ENCODE results near the gene SCYL3. TPM values are rescaled to one million over a fixed set of nuclear protein-coding genes. Genes with fewer than 3 reads are reported as not detected.
A peak's percentile ranks its signal among the peaks of the same experiment; 100 is the strongest.
"Not testable (repeated sequence)": the region's sequence is repeated elsewhere in the genome, so short reads cannot be mapped to it uniquely, and the experiment has no call there.

SCYL3 gene, protein sequence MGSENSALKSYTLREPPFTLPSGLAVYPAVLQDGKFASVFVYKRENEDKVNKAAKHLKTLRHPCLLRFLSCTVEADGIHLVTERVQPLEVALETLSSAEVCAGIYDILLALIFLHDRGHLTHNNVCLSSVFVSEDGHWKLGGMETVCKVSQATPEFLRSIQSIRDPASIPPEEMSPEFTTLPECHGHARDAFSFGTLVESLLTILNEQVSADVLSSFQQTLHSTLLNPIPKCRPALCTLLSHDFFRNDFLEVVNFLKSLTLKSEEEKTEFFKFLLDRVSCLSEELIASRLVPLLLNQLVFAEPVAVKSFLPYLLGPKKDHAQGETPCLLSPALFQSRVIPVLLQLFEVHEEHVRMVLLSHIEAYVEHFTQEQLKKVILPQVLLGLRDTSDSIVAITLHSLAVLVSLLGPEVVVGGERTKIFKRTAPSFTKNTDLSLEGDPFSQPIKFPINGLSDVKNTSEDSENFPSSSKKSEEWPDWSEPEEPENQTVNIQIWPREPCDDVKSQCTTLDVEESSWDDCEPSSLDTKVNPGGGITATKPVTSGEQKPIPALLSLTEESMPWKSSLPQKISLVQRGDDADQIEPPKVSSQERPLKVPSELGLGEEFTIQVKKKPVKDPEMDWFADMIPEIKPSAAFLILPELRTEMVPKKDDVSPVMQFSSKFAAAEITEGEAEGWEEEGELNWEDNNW
- total RNA-seq, result 5.1 and 8.0 TPM in 2 replicates

DNA sequence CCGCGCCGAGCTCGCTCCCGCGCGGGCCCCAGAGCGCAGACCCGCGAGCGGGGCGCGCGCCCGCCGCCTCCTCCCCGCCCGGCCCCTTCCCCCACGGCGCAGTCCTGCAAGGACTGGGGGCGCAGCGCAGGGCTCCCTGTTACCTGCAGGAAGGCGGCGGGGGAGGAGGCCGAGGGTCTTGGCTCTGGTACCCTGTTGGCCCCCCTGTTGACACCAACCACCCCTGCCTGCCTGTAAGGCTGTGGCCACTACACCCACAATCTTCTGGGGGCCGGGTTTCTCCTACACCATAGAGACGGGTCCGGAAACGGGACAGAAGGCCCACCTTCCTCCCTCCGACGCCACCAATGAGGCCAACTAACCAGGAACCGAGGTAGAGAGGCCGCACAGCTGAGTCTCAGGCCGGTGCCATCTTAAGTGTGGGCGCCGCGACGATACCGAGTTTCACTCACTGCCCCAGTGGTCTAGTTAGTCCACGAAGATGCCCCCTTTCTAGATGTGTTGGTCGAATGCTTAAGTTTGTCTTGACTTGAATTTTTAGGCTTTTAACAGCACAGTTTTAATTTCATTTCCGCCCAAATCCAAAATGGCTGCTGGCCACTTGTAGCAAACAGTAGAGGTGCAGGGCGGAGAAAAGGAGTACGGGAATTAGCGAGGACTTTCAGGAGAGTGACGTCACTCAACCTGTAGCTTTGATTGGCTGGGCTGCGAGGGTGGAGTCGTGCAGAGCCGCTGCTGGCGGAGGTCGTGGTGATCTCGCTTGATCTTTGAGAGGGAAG, at the start of gene SCYL3:
TSS of gene SCYL3 (minus strand) at position 252 of the 779 bp plus-strand sequence. CDS start 5,056 bp downstream, outside the sequence.
- peak; percentile 97 to 99 for DNase-seq (ENCODE audit: low read depth in 2 of 2)

DNA sequence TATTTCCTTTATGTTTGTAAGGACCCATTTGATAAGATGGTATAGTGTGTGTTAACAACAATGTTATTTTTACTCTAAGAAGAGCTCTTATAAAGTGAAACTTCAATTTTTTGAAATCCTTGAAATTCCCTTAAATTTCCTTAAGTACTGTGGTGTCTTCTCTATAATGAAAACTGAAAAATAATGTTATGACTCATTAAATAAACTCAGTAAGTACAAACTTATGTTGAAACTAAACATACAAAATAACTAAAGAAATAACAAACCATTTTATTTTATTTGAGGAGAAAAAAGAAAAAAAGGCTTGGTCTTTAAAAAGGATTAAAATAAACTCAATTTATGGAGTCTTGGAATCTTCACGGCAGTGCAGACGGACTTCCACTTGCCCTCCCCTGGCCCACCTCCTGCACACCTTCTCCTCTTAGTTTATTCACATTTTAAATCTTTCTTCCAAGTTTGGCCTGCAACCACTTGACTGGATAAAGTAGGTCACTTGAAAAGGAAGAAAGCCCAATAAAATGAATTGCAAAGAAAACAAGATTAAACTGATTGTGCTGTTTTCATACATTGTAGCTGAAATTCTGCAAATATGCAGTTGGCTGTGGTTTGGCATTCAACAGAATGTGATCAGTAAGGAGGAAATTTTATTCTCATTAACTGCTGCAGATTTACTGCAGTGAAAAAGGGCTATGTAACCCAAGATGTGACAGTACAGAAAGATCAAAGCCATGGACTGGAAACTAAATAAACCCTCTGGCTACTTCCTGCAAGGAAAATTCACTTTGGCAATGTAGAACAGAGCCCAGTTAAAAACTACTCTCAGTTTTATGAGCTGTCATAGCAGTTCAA, 48.5 kb upstream of the SCYL3 start:
- DNase-seq (ENCODE audit: low read depth in 2 of 2), result peak in 1 of 2 donors; percentile 19

DNA sequence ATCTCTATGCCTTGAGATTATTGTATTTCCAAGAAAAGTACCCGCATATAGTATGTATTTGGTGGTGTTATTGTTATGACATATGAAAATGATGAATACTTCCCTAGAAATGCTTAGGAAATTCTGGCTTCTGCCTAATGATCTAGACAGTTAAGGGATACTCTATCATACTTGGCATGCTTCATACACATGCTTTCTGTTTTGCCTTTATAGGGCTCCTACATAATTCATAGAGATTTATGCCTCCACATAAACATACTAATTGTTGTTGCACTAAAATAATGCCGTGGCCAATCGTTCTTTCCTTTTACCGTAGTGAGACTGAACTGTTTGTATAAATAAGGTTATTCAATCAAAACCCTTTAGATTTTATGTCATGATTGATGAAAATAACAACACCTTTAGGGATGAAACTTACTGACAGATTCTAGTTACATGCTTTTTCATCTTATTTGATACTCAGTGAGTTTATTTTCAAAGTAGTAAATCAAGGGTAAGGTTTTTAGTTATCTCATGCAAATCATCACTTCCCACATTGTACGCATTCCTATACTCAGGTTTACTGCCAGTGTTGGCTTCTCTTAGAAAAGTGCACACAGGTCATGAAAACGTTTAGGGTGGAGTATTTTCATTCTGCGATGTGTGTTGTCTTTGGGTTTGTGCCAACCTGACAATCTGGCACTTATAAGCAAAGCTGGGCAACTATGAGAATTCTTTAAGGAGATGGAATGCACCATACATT, 40.5 kb upstream of the SCYL3 start:
- peak in 1 of 2 donors; percentile 74 for DNase-seq (ENCODE audit: low read depth in 2 of 2)

- DNase-seq (ENCODE audit: low read depth in 2 of 2), result no peak
Observed at GRCh38 chr1:169931795-169932231, 38.1 kb upstream of the SCYL3 start.

DNA sequence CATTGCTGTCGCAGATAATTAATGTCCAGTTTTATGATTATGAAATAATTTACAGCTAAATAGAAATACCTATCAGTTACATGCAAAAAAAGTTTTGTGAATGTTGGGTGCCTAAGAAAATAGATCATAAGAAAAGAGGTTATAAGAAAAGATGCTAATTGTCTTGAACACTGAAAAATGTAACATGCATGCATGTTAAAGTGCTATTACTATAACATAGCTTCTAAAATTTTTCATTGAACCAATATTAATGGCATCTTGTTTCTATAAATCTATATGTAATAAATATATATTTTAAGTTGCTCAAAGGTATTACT, 35.5 kb upstream of the SCYL3 start:
- no peak for DNase-seq (ENCODE audit: low read depth in 2 of 2)

GRCh38 chr1:169928438-169929209, 34.9 kb upstream of the SCYL3 start:
- peak; percentile 52 to 65 for DNase-seq (ENCODE audit: low read depth in 2 of 2)

DNA sequence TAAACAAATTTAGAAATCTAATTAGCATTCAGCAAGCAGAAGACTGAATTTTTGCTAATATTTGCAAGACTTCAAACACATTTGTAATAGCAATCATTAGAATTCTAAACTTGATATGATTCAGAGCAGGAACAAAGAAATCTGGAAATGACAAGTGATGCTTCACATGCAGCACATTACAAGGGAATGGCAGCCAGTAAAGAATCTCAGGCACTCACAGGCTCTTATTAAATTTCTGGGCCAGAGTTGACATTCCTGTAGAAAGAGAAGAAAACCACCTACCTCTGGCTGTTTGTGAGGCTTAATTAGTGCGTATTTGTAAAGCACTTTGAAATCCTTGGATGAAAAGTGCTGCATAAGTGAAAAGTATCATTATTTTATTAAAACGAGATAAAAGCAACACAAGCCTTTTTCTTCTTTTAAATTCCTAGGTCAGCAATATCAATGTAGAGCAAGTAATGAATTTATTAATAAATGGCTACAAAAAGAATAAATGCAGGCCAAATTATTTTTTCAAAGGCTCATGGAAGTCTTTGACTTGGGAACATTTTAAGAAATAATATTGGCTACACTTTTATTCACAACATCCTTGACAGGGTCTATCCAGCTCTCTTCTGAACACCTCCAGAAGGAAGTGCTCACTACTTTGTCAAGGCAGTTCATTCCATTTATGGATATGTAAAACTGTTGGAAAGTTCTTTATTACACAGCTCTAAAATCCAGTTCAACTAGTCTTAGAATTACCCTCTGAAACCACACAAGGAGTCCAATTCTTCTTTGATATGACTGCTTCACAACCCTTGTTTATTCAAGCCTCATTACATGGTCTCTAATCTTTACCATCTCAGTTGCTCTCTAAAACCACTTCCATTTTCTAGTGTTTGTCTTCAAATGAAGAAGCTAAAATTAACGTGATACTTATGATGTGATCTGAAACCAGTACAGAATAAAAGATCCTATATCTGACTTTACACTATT, 32.1 kb upstream of the SCYL3 start:
- DNase-seq (ENCODE audit: low read depth in 2 of 2), result no peak

- no peak for DNase-seq (ENCODE audit: low read depth in 2 of 2)
Observed at GRCh38 chr1:169924829-169925228, 31.1 kb upstream of the SCYL3 start.

- no peak for DNase-seq (ENCODE audit: low read depth in 2 of 2)
Observed at GRCh38 chr1:169924063-169924462, 30.4 kb upstream of the SCYL3 start.

DNA sequence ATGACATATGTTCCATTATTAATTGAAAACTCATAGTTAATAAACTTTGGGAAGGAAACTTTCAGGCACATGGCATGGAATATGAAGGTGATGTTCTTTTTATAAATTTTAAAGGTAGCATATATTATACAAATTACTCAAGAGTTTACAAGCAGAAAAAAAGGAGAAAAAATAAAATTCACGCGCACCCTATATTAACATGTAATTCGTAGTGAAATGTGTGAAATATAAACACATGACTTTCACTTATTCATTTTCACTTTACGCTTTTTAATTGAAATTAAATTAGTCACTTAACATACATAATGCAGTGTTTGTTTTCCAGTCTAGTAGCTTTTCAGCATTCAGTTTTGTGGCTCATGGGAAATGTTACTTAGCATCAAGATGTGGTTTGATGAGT, 27.4 kb upstream of the SCYL3 start:
- DNase-seq (ENCODE audit: low read depth in 2 of 2), result no peak

DNA sequence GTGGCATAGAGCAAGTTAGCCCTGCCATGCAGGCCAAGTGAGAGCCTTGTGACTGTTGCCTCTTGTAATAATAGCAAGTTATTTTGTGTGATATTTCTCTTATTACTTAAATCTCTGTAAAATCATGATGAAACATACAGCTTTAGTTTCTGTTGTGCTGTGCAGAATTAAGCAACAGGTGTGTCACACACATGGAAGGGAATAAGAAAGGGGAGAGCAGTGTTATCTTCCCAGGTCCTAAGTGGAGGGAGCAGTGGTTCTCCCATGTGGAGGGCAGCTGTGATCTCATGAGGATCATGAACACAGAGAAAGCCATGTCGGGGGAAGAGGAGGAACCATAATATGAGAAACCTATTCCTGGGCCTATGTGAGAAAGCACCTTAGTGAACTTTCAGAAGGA, 25.2 kb upstream of the SCYL3 start:
- DNase-seq (ENCODE audit: low read depth in 2 of 2), result no peak

DNA sequence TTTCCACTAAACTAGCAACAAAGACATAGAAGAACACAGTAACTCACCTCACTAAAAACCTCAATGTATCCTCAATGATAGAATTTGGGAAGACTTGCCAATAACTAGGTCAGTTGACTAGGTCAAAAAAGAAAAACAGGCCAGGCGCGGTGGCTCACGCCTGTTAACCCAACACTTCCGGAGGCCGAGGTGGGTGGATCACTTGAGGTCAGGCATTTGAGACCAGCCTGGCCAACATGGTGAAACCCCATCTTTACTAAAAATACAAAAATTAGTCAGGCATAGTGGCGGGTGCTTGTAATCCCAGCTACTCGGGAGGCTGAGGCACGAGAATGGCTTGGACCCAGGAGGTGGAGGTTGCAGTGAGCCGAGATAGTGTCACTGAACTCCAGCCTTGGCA, 24.5 kb upstream of the SCYL3 start:
- DNase-seq (ENCODE audit: low read depth in 2 of 2), result not testable (repeated sequence)

DNA sequence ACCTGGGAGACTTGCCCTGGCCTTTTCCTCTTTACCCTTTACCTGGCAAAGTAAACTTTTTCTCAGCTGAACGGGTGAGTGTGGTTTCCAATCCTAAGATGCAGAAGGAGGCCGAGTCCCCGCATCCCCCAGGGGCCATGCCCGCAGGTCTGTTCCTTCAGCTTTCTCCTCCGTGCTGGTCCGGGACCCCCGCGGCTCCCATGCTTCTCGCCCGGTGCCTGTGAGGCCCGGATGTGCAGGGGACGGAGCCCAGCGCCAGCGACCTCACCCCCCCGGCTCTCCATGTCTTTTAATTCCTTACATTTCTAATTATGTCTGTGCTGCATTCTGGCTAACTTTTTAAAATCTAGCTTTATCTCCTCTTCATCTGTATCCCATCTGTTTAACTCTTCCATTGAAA, 21.5 kb upstream of the SCYL3 start:
- DNase-seq (ENCODE audit: low read depth in 2 of 2), result no peak

GRCh38 chr1:169914531-169914930, 20.8 kb upstream of the SCYL3 start:
- DNase-seq (ENCODE audit: low read depth in 2 of 2), result no peak

- no peak for DNase-seq (ENCODE audit: low read depth in 2 of 2)
Observed at GRCh38 chr1:169909499-169909898, 15.8 kb upstream of the SCYL3 start.

DNA sequence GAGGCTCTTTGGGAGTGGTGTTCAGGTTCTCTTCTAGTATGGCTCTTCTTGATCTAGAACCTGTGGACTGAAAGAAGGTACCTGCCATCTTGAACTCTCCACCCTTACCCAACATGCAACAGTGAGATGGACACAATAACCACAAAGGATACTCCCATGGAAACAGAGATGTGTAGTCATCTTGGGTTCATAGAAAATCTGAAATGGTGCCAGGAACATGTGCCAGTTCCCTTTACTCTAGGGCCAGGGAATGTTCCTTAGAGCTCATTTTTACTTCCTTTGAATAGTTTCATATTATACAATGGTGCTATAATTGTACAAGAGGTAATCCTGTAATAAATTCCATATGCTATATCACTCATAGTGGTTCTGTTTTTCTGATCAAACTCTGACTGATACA, 13.2 kb upstream of the SCYL3 start:
- DNase-seq (ENCODE audit: low read depth in 2 of 2), result peak in 1 of 2 donors; percentile 25

GRCh38 chr1:169904834-169905233, 11.1 kb upstream of the SCYL3 start:
- DNase-seq (ENCODE audit: low read depth in 2 of 2), result no peak

- no peak for DNase-seq (ENCODE audit: low read depth in 2 of 2)
Observed at GRCh38 chr1:169902751-169903150, 9.1 kb upstream of the SCYL3 start.

- no peak for DNase-seq (ENCODE audit: low read depth in 2 of 2)
Observed at GRCh38 chr1:169901115-169901514, 7.4 kb upstream of the SCYL3 start.

Measured in dermis microvascular lymphatic vessel endothelial cell (primary cell).